Erythroblast (primary cell): Measurements from ENCODE around the gene TTLL5.

ENCODE experiments used
- GATA1 ChIP-seq: IDR thresholded peaks from 2 replicates; pipeline ENCODE4 v1.6.1; 2011; ENCODE audit warnings: low read depth, mild to moderate bottlenecking, control low read depth, low read length, moderate library complexity
- POLR2A ChIP-seq: IDR thresholded peaks from 2 replicates; pipeline ENCODE4 v1.6.1; 2011; ENCODE audit warnings: mild to moderate bottlenecking, low read length

DNA sequence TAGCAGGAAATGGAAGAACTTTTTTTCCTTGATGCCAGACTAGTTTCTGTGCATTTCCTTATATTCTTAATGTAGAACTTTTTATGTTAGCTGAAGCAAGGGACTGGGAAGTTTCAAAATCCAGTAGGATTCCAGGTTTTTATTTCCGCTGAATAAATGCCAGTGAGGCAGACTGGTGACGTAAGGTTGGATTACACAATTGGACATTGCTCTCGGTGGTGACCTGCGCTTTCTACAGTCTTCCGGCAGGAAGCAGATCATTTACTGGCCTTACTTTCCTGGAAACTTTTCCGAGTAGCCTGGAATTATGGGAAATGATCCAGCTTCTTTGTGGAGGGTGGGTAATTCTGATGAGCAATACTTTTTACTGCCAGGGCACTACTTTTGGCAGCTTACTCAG lies 328.1 kb downstream of the TTLL5 start:
- TF ChIP-seq POLR2A (no peak), GATA1 (no peak)
